HepG2 (cell line): ENCODE measurements around the gene USF2. TPM values are rescaled to one million over a fixed set of nuclear protein-coding genes. Genes with fewer than 3 reads are reported as not detected.

ENCODE experiments used
- ATAC-seq: fragments of 200-7000 bp; cut with Tn5 transposase; 3 replicates; pipeline ENCODE4 v1.9.1; 2020; ENCODE audit warnings: mild to moderate bottlenecking, moderate library complexity
- BruUV-seq: library from RNA; stranded (reverse); fragments of 400-500 nt; replicated peaks from 2 replicates; lab custom pipeline; 2021; lab: Mats Ljungman, UMichigan
- CTCF ChIA-PET: fragments of 300-600 bp; formaldehyde crosslinking; extraction: SDS; loops from one replicate; lab custom pipeline; 2021; ENCODE audit warnings: low total read pairs, inconsistent platforms, low intra/inter-chr PET ratio; lab: Yijun Ruan, JAX
- POLR2A ChIA-PET: fragments of 350-600 bp; sonication (Branson Sonifier 250); formaldehyde crosslinking; loops from one replicate; lab custom pipeline; 2020; ENCODE audit warnings: antibody characterized with exemption, inconsistent platforms; lab: Yijun Ruan, JAX
- DNase-seq: peaks from one replicate; pipeline ENCODE4 v3.0.0-alpha.2; 2015; ENCODE audit warnings: low spot score
- FAIRE-seq: peaks from 3 replicates; lab custom pipeline; 2011; peaks lifted over from hg19 to GRCh38; lab: Jason Lieb, UNC
- H2AFZ ChIP-seq: one replicate; pipeline ENCODE4 v1.6.1; 2011; ENCODE audit warnings: low read length, inconsistent platforms
- H3K27ac ChIP-seq: fragments of 300-600 bp; 3 replicates; pipeline ENCODE4 v1.8.0; 2011; ENCODE audit warnings: mixed run types, mild to moderate bottlenecking, mixed read lengths, low read length, inconsistent platforms; ENCODE audit not compliant: insufficient read depth; ENCODE audit errors: extremely low read length
- H3K27me3 ChIP-seq, 2 experiments: fragments of 200-600 bp in 1 of 2; 2 replicates in 1 of 2; 3 replicates in 1 of 2; pipeline versions ENCODE4 v1.6.0 to v1.8.0; 2011; ENCODE audit warnings: low read length in 2 of 2, mild to moderate bottlenecking in 2 of 2, moderate library complexity in 2 of 2, inconsistent platforms in 1 of 2; ENCODE audit not compliant: insufficient read depth in 2 of 2, control insufficient read depth in 1 of 2
- H3K36me3 ChIP-seq, 2 experiments: fragments of 200-600 bp in 1 of 2; replicated peaks in 1 of 2; 2 replicates in 1 of 2; 3 replicates in 1 of 2; pipeline versions ENCODE4 v1.5.1 to v1.8.0; 2011; ENCODE audit warnings: low read length in 2 of 2, inconsistent platforms in 1 of 2; ENCODE audit not compliant: insufficient read depth in 2 of 2, control insufficient read depth in 1 of 2
- H3K4me1 ChIP-seq: 2 replicates; pipeline ENCODE4 v1.5.1; 2012; ENCODE audit warnings: low read length, inconsistent platforms; ENCODE audit not compliant: insufficient read depth
- H3K4me2 ChIP-seq: 2 replicates; pipeline ENCODE4 v1.6.0; 2011; ENCODE audit warnings: low read depth, low read length, inconsistent platforms
- H3K4me3 ChIP-seq, 3 experiments: fragments of 200-600 bp in 1 of 3; sonication (generic), shearing (Covaris generic) in 1 of 3; replicated peaks in 1 of 3; 2 replicates each; pipeline ENCODE4 v1.5.1; 2011 to 2016; ENCODE audit warnings: low read length in 3 of 3, inconsistent platforms in 2 of 3, low read depth in 2 of 3, mild to moderate bottlenecking in 2 of 3, control low read depth in 1 of 3, mixed read lengths in 1 of 3; ENCODE audit not compliant: insufficient read depth in 1 of 3
- H3K79me2 ChIP-seq: one replicate; pipeline ENCODE4 v1.6.1; 2011; ENCODE audit warnings: low read length, inconsistent platforms; ENCODE audit not compliant: insufficient read depth
- H3K9ac ChIP-seq: 2 replicates; pipeline ENCODE4 v1.6.0; 2011; ENCODE audit warnings: mild to moderate bottlenecking, low read depth, low read length, inconsistent platforms; ENCODE audit not compliant: insufficient read depth
- H3K9me3 ChIP-seq: 2 replicates; pipeline ENCODE4 v1.5.1; 2012; ENCODE audit warnings: mild to moderate bottlenecking, low read length
- H4K20me1 ChIP-seq: 2 replicates; pipeline ENCODE4 v1.6.0; 2011; ENCODE audit warnings: inconsistent platforms, mild to moderate bottlenecking, low read length, moderate library complexity; ENCODE audit not compliant: insufficient read depth
- DNMT3B ChIP-seq: conservative IDR thresholded peaks from 2 replicates; pipeline ENCODE4 v1.6.1; 2016; ENCODE audit warnings: missing biosample characterization, control low read depth
- FOXO1 ChIP-seq: sonication (generic); formaldehyde crosslinking; IDR thresholded peaks from 2 replicates; pipeline ENCODE4 v1.4.0; 2020; ENCODE audit warnings: missing genetic modification reagents
- IKZF1 ChIP-seq: fragments of 450-650 bp; IDR thresholded peaks from 2 replicates; pipeline ENCODE4 v1.7.1; 2016
- MAZ ChIP-seq, 2 experiments: sonication (generic) in 1 of 2; formaldehyde crosslinking in 1 of 2; IDR thresholded peaks; 2 replicates each; pipeline versions ENCODE4 v1.5.0 to v1.6.1; 2012 to 2020; ENCODE audit warnings: low read depth in 2 of 2, mild to moderate bottlenecking in 2 of 2, borderline replicate concordance in 1 of 2, improper control_type of control experiment in 1 of 2, low read length in 1 of 2, missing genetic modification reagents in 1 of 2, moderate library complexity in 1 of 2
- NR2F2 ChIP-seq: IDR thresholded peaks from 2 replicates; pipeline ENCODE4 v1.6.1; 2012; ENCODE audit warnings: low read depth, inconsistent platforms, borderline replicate concordance
- PBX3 ChIP-seq: sonication (generic); formaldehyde crosslinking; IDR thresholded peaks from 2 replicates; pipeline ENCODE4 v1.8.1; 2023; ENCODE audit warnings: missing genetic modification reagents, inconsistent platforms, borderline replicate concordance
- PHF21A ChIP-seq: sonication (generic); formaldehyde crosslinking; IDR thresholded peaks from 2 replicates; pipeline ENCODE4 v1.5.0; 2020; ENCODE audit warnings: mild to moderate bottlenecking, missing genetic modification reagents
- RFXAP ChIP-seq: sonication (generic); formaldehyde crosslinking; IDR thresholded peaks from 2 replicates; pipeline ENCODE4 v1.4.0; 2020; ENCODE audit warnings: missing genetic modification reagents, borderline replicate concordance
- RNF2 ChIP-seq: fragments of 450-650 bp; conservative IDR thresholded peaks from 2 replicates; pipeline ENCODE4 v1.6.1; 2016; ENCODE audit warnings: low read depth
- SNAI1 ChIP-seq: sonication (generic); formaldehyde crosslinking; IDR thresholded peaks from 2 replicates; pipeline ENCODE4 v1.5.0; 2020; ENCODE audit warnings: mild to moderate bottlenecking, missing genetic modification reagents, borderline replicate concordance
- THAP9 ChIP-seq: sonication (generic); formaldehyde crosslinking; IDR thresholded peaks from 2 replicates; pipeline ENCODE4; 2020; ENCODE audit warnings: missing genetic modification reagents, mild to moderate bottlenecking, borderline replicate concordance
- YY1 ChIP-seq: IDR thresholded peaks from 2 replicates; pipeline ENCODE4 v1.6.1; 2011; ENCODE audit warnings: low read length, low read depth, moderate library complexity, mild to moderate bottlenecking; ENCODE audit not compliant: insufficient read depth, insufficient replicate concordance
- ZNF234 ChIP-seq: sonication (generic); formaldehyde crosslinking; conservative IDR thresholded peaks from 2 replicates; pipeline ENCODE4 v1.5.1; 2020; ENCODE audit warnings: mild to moderate bottlenecking, missing genetic modification reagents
- WGBS: methylation state at CpG from one replicate; pipeline ENCODE4 v1.1.6; 2017; ENCODE audit warnings: low lambda C conversion rate; 5-methylcytosine and 5-hydroxymethylcytosine counted together
- in situ Hi-C: cut with HindIII; loops from 2 replicates; pipeline ENCODE4 v1.10.0; 2017; ENCODE audit warnings: low pct_unique_long_range_greater_than_20kb; ENCODE audit not compliant: extremely low pct_ligation_motif_present
- intact Hi-C: fragments of 100-400 bp; cut with micrococcal nuclease; formaldehyde crosslinking; loops from one replicate; pipeline ENCODE4 v1.10.0; 2022; ENCODE audit not compliant: unreplicated experiment
- polyA plus RNA-seq, 8 experiments: library from polyadenylated mRNA; depleted of rRNA in 3 of 8; stranded (reverse) in 7 of 8; unstranded in 1 of 8; fragments of >200 nt; fragmentation: Illumina TruSeq in 4 of 8; extraction: Trizol in 4 of 8; gene quantifications; 2 replicates each; pipeline versions ENCODE4 v1.2.1 to v1.2.3, GENCODE V29; 2011 to 2016; ENCODE audit warnings: low read depth in 4 of 8, missing spikeins in 1 of 8, mixed read lengths in 1 of 8; ENCODE audit not compliant: insufficient read depth in 1 of 8
- total RNA-seq, 5 experiments: library from RNA; depleted of rRNA; stranded (reverse); fragments of >200 nt; fragmentation: Illumina TruSeq; extraction: Trizol; gene quantifications; 2 replicates each; pipeline ENCODE4 v1.2.3, GENCODE V29; 2016; ENCODE audit warnings: low read depth in 1 of 5

The USF2 gene
- total and polyA plus RNA-seq, 2 of the 13 experiments (the other 11 are each of a cell fraction or from before 2014, with no cell fraction given) = 54.9 to 106 TPM

- CTCF ChIA-PET = interaction anchor here (1.6 kb wide), 1 partner anchor 83 kb away, joined by 9 read pairs; no protein-coding TSS in a partner anchor
- Histone ChIP-seq H3K36me3 (peaks cover 25 to 43% of the 10 kb centered on the region in 2 experiments), H3K4me2 (peak overlapping the region; percentile 68)
- TF ChIP-seq SNAI1 (CRISPR knock-in tag) (0 out of 2 replicates have a peak, but pooled peaks have one; percentile 18), YY1 (no peak), THAP9 (0 out of 2 replicates have a peak, but pooled peaks have one; percentile 7)
- TF ChIP-seq, all 625 proteins: peak for 2
- Histone ChIP-seq H3K27ac (no peak overlapping the region), H3K79me2 (peaks cover 18% of the 10 kb centered on the region), H3K9ac (peak overlapping the region; percentile 55), H4K20me1 (no peaks in the 10 kb centered on the region), H3K9me3 (no peaks in the 10 kb centered on the region), H3K4me3 (peak overlapping the region in 1 of 3 experiments; percentile 72; a peak in 1 of 6 replicates), H3K27me3 (no peaks in the 10 kb centered on the region), H3K4me1 (peaks cover 20% of the 10 kb centered on the region), H2AFZ (no peak overlapping the region)
- DNase-seq (no peak), FAIRE-seq (no peak), ATAC-seq (no peak)
- in situ Hi-C loops (no loop called here), intact Hi-C loops (no loop called here)
- WGBS = over 99% methylated on average over 16 of the region's 16 CpGs
- no TSS peak for BruUV-seq
- POLR2A ChIA-PET = interaction anchor here (2.1 kb wide), 2 partner anchors 9 to 36 kb away, joined by 7 to 10 read pairs; no protein-coding TSS in a partner anchor
Measured at GRCh38 chr19:35270381-35270811, 1.6 kb downstream of the USF2 start.

GRCh38 chr19:35271546-35271945 is 2.8 kb downstream of the USF2 start:
- WGBS = 98% methylated on average over 7 of the region's 7 CpGs
- ATAC-seq (no peak), FAIRE-seq (no peak), DNase-seq (no peak)
- Histone ChIP-seq H3K36me3 (peaks cover 26 to 47% of the 10 kb centered on the region in 2 experiments), H3K4me2 (no peak overlapping the region), H3K27ac (no peak overlapping the region), H3K27me3 (no peaks in the 10 kb centered on the region), H3K79me2 (peaks cover 18% of the 10 kb centered on the region), H2AFZ (no peak overlapping the region), H3K4me1 (peaks cover 18% of the 10 kb centered on the region), H4K20me1 (no peaks in the 10 kb centered on the region), H3K9ac (no peak overlapping the region), H3K9me3 (no peaks in the 10 kb centered on the region), H3K4me3 (no peak overlapping the region)
- in situ Hi-C loops = no loop called here
- intact Hi-C loops = no loop called here
- ChIA-PET CTCF (no interaction called here), POLR2A (no interaction called here)
- no peak for TF ChIP-seq RFXAP (CRISPR knock-in tag)
- TF ChIP-seq FOXO1 = no peak
- TF ChIP-seq DNMT3B (CRISPR knock-in tag) = no peak
- TF ChIP-seq PBX3 (CRISPR knock-in tag) = no peak
- no peak for TF ChIP-seq ZNF234 (CRISPR knock-in tag)
- TF ChIP-seq PHF21A (CRISPR knock-in tag) = no peak
- no peak for TF ChIP-seq MAZ (IDR thresholded peaks at IDR 0.05; ENCODE audit: borderline replicate concordance, low read depth, low read length)
- no peak for TF ChIP-seq MAZ (CRISPR knock-in tag; IDR thresholded peaks at IDR 0.05; ENCODE audit: low read depth)
- TF ChIP-seq IKZF1 = no peak
- no peak for TF ChIP-seq RNF2
- TF ChIP-seq NR2F2 = no peak
- BruUV-seq = no TSS peak
